HG03064 (cell line): ENCODE data around the gene VAT1.
"Not testable (repeated sequence)": the region's sequence is repeated elsewhere in the genome, so short reads cannot be mapped to it uniquely, and the experiment has no call there.

ENCODE experiments used
- ATAC-seq: cut with Tn5 transposase; IDR thresholded peaks from one replicate; pipeline ENCODE4 v1.9.1; 2021; ENCODE audit warnings: low read depth; ENCODE audit not compliant: unreplicated experiment

Gene VAT1

GRCh38 chr17:43021741-43022512 is at the start of gene VAT1:
TSS of gene VAT1 (minus strand) at chr17:43022385. CDS start at chr17:43022322, 63 bp downstream.
- no peak for ATAC-seq

- ATAC-seq: no peak
These were observed 48.7 kb upstream of the VAT1 start for GRCh38 chr17:43070872-43071271.

GRCh38 chr17:43070257-43070656 is 48.1 kb upstream of the VAT1 start:
- ATAC-seq: no peak

GRCh38 chr17:43069368-43069898 is 47.2 kb upstream of the VAT1 start:
- ATAC-seq: no peak

- ATAC-seq: no peak
These were observed 46.6 kb upstream of the VAT1 start for GRCh38 chr17:43068570-43069367.

- ATAC-seq: no peak
These were observed 40.9 kb upstream of the VAT1 start for GRCh38 chr17:43062984-43063638.

GRCh38 chr17:43056051-43056450 is 33.9 kb upstream of the VAT1 start:
- no peak for ATAC-seq

- ATAC-seq: not testable (repeated sequence)
These were observed 30.8 kb upstream of the VAT1 start for GRCh38 chr17:43053008-43053407.

- ATAC-seq: no peak
These were observed 29.8 kb upstream of the VAT1 start for GRCh38 chr17:43051969-43052368.

- no peak for ATAC-seq
These were observed 21.8 kb upstream of the VAT1 start for GRCh38 chr17:43044024-43044423.

GRCh38 chr17:43043307-43043706 is 21.1 kb upstream of the VAT1 start:
- ATAC-seq: no peak

- ATAC-seq: no peak
These were observed 19.9 kb upstream of the VAT1 start for GRCh38 chr17:43042025-43042628.

GRCh38 chr17:43040655-43041054 is 18.5 kb upstream of the VAT1 start:
- no peak for ATAC-seq

GRCh38 chr17:43039646-43040045 is 17.5 kb upstream of the VAT1 start:
- ATAC-seq: no peak

- no peak for ATAC-seq
These were observed 12.7 kb upstream of the VAT1 start for GRCh38 chr17:43034894-43035293.

GRCh38 chr17:43033948-43034881 is 12.0 kb upstream of the VAT1 start:
- no peak for ATAC-seq

GRCh38 chr17:43031666-43032065 is 9.5 kb upstream of the VAT1 start:
- no peak for ATAC-seq

GRCh38 chr17:43030137-43030767 is 8.1 kb upstream of the VAT1 start:
- ATAC-seq: no peak

- ATAC-seq: no peak
These were observed 6.2 kb upstream of the VAT1 start for GRCh38 chr17:43028221-43028861.
